GM20431 (cell line): ENCODE results near the gene DAGLA.
"Not testable (repeated sequence)": the region's sequence is repeated elsewhere in the genome, so short reads cannot be mapped to it uniquely, and the experiment has no call there.

Source experiments
- in situ Hi-C: fragments of 300-500 bp; cut with MseI, MboI; formaldehyde crosslinking; loops from one replicate; pipeline ENCODE4 v1.15.0; 2020; ENCODE audit warnings: low sequenced_read_pairs; ENCODE audit not compliant: unreplicated experiment

DAGLA gene

DNA sequence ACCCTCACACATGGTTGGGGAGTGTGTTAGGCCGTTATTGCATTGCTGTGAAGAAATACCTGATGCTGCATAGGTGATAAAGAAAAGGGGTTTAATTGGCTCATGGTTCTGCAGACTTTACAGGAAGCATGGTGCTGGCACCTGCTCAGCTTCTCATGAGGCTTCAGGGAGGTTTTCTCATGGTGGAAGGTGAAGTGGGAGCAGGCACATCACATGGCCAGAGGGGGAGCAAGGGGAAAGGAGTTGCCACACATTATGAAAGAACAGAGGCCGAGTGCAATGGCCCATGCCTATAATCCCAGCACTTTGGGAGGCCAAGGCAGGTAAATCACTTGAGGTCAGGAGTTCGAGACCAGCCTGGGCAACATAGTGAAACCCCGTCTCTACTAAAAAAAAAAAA lies 19.2 kb upstream of the DAGLA start:
- in situ Hi-C loops = not testable (repeated sequence)

DNA sequence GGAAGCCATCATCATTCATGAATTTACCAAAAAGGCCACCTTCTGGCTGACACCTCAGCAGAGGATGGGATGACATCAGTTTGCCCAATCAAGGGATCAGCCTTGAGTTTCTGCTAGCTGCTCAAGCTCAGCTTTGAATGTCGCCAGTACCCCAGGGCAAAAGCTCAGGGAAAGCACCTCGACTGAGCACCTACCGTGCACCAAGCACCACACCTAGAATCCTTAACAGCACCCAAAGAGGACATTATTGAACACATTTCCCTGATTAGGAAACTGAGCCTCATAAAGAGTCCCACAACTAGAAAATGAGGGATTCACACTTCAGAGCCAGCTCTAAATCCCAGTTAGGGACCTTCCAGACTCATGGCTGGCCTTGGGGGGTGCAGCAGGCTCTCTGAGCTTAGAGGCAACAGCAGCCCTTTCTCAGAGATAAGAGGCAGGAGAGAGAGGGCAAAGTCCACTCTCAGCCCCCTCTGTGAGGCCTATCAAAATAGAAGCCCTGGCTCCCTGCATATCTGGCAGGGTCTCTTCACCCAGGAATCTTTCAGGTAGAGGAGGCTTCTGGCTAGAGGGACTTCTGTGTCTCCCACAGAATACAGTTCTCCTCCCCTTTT lies 13.4 kb upstream of the DAGLA start:
- in situ Hi-C loops = no loop called here

DNA sequence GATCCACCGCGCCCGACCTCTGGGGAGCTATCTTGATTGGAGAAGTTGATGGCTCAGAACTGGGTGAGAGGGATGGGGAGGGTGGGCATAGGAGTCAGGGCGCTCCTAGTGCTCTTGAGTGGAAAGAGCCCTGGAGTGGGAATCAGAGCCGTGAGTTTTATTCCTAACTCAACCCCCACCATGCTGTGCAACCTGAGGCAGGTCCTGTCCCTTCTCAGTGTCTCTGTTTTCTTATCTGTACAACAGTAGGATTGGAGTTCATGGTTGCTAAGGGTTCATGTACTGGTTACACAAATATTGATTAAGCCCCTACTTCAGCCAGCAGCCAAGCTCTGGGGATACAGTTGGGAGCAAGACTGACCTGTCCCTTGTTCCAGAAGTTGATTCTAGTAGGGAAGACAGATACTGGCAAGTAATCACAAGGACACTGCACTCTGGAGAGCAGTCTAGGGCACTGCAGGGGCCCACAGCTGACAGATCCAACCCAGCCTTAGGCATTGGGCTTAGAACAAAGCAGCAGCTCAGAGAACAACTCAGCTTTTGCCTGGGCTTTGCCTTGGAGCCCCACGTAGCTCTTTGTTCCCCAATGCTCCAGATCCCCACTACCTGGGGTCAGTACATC lies 12.4 kb upstream of the DAGLA start:
- in situ Hi-C loops = no loop called here

DNA sequence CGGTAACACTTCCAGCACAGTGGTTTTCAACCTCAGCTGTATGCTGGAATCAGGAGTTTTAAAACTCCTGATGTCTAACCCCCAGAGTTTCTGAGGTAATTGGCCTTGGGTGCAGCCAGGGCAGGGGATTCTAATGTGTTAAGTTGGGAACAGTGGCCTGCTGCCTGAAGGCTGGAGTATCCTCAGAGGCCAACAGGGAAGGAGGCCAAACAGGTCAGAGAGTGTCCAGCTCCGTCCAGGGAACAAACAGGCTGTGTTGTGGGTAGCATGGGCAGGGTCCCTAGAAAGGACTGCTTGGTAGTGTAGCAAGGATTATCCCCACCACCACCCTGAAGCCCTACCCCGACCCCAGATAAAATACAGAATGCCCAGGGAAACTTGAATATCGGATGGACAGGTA lies 10.8 kb upstream of the DAGLA start:
- in situ Hi-C loops = no loop called here

DNA sequence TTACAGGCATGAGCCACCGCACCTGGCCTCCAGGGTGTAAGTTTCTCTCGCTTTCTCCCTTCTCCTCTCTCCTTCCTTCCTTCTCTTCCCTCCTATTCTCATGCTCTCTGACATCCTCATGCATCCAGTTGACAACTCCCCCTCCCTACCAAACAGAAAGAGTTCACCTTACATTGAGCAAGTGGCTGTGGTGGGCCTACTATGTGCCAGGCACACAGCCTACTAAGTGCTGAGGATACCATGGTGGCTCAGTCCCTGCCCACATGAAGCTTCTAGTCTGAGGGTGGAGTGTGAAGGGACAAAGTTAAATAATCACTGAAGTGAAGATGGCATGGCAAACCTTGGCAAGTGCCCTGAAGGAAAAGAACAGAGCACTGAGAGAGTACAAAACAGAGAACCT lies 9.6 kb upstream of the DAGLA start:
- in situ Hi-C loops = no loop called here

DNA sequence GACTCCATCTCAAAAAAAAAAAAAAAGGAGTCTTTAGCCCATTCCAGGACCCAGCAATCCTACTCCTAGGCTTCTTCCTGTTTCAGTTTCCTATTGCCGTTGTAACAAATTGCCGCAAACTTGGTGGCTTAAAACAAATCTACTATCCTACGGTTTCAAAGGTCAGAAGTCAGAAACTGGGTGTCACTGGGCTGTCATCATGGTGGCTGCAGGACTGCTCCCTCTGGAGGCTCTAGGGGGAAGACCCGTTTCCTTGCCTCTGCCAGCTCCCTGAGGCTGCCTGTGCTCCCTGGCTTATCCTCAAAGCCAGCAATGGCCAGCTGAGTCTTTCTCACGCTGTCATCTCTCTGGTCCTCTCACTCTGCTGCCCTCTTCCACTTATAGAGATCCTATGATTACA lies 8.7 kb upstream of the DAGLA start:
- in situ Hi-C loops = no loop called here

DNA sequence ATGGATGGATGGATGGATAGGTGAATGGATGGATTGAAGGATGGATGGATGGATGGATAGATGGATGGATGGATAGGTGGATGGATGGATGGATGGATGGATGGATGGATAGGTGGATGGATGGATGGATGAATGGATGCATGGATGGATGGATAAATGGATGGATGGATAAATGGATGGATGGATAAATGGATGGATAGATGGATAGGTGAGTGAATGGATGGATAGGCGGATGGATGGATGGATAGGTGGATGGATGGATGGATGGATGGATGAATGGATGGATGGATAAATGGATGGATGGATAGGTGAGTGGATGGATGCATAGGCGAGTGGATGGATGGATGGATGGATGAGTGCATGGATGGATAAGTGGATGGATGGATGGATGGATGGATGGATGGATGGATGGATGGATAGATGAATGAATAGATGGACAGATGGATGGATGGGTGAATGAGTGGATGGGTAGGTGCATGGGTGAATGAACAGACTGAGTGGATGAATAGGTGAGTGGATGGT lies 6.2 kb upstream of the DAGLA start:
- in situ Hi-C loops = not testable (repeated sequence)

DNA sequence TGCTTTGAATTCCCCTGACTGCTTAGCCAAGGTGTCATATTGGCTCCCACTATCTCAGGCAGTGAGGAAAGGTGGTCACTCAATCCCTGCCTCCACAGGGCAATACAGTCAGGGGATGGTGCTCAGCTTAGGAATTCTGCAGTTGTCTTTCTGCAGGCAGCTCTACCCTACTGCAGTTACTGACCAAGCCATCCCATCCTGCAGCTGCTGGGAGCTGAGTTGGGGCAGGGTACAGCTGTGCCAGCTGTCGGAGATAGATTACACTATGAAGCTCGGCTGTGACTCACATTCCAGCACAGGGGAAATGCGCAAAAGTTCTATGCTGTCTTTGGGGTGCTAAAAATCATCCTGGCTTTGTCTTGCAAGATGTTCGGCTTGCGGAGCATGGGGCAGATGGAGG lies 4.4 kb upstream of the DAGLA start:
- in situ Hi-C loops = no loop called here

DNA sequence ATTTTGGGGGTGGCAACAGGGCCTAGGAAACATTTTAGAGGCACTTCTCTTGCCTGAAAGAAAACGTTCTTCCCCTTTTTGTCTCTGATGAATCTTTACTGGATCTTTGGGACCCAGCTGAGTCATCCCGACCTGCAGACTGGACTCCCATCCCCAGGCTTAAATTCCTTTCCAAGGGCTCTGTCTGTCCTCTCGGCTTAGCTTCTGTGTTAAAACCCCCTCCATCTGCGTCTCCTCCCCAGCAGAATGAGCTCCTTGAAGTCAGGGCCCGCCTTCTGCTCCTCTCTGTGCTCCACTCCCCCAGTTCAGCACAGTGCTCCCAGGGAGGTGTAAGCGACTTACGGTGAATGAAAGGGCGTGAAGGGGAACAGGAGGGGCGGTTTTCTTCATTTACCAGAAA lies 895 bp upstream of the DAGLA start:
- in situ Hi-C loops = no loop called here

DNA sequence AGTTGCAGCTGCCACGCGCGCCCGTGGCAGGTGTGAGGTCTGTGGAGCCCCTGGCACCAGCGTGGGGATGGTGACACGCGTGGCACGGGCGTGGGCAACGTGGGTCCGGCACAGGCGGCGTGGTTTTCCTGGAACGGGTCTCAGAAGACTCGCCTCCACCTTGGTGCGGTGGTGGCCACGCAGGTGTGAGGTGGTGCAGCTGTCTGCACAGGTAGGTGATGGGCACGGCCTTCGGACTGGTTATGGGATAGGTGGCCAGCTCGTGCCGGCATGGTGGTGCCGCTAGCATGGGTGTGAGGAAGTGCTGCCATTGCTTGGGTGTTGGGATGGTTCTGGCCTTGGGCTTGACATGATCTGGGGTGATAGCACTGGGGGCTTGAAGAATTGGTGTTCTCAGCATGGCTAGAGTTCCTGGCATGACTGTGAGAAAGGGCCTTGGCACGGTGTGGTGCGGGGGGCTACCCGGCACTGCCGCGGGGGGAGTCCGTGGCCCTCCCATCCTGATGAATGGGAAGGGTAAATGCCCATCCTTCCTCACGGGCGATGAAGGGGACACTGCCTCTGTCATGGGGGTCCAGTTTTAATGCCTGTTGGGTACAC lies 531 bp downstream of the DAGLA start:
- in situ Hi-C loops = no loop called here

DNA sequence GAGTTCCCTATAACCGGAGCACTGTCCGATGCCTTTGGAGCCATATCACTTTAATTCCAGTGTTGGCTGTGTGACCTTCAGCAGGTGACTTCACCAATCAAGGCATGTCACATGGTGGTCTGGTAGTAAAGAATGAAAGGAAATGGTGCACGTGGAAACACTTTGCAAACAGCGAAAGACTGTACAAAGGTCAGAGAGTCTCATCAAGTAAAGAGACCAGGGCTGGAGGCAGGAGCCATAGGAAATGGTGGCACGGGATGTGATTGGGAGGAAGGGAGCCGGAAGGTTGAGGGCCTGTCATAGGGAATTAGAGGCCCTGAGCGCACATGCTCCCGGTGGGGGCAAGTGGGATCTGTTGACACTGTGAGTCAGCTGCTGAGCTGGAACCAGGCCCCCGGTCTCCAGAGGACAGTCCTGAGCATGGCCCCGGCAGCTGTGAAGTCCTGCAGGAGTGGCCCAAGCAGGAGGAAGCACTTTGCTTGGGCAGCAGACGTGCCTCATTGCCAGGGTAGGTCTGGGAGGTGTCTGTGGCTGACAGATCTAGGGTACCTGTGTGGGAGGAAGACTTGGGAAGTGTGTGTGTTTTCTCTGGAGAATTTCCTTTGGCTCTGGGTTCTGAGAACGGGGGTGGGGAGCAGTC lies 2.0 kb downstream of the DAGLA start:
- in situ Hi-C loops = no loop called here

DNA sequence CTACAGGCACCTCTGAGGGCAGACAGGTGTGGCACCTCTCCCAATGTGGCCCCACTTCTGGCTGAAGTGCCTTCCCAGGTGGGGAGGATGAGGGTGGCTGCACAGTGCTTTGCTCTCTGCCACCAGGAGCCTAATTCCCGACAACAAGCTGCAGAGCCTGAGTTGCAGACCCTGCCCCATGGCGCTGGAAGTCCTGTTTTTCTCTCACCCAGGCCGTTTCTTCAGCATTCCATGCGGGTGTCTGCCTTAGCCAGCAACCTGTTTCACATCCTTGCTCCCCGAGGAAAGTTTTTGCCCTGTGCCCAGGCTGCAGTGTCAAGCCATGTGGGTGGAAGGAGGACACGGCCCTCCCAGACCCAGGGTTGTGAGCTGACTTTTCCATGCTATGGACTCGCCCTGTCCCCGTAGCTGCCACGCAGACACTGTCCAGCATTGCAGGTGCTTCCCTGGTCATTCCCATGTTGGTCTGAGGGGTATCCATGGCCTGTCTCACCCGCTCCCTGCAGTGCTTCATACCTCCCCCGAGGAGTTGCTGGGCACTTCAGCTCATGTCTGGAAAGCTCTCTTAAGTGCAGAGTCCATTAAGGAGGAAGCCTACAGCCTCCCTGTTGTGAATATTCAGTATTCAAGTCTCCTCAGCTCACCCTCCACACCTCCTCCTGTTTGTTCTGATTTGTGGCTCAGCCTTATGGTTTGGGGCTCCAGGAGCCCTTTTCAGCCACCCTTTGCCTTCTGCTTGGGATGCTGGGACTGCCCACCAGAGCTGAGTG lies 2.9 kb downstream of the DAGLA start:
- in situ Hi-C loops = no loop called here

DNA sequence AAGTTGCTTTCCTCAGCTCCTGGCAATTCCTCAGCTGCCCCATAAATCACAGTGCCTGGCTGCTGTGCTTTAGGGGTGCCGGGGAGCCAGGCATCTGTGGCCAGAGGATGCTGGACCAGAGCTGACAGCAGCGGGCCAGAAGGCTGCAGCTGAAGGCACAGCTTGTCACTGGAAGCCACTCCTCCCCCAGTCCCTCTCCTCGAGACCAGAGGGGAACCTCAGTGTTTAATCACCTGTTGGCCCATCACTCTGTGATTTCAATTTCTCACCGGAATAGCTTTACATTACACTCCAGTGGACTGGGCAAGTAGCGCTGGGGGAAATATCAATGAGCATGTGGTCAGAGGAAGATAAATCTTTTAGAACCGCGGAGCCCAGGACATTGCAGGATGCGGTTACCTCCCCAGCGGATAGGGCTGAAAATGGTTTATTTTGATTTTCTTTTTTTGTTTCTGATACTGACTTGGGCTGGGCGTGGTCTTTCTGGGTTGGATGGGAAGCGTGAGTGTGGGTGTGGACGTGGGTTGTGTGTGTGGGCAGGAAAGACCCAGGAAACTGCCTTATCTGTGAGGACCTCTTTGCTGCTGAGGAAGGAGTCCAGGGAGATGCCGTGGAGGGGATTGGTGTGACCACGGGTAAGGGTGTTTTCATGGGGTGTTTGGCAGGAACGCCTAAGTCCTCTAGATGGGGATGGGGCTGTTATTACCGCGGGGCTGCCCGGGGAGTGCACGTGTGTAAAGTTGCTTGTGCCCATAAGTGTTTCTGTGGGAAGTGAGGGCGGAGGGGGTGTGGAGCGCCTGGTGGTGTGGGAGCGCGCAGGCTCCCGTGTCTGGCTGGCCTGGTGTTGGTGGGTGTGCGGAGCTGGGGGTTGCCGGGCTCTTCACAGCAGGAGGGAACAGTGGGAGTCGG lies 4.0 kb downstream of the DAGLA start:
- in situ Hi-C loops = no loop called here

DNA sequence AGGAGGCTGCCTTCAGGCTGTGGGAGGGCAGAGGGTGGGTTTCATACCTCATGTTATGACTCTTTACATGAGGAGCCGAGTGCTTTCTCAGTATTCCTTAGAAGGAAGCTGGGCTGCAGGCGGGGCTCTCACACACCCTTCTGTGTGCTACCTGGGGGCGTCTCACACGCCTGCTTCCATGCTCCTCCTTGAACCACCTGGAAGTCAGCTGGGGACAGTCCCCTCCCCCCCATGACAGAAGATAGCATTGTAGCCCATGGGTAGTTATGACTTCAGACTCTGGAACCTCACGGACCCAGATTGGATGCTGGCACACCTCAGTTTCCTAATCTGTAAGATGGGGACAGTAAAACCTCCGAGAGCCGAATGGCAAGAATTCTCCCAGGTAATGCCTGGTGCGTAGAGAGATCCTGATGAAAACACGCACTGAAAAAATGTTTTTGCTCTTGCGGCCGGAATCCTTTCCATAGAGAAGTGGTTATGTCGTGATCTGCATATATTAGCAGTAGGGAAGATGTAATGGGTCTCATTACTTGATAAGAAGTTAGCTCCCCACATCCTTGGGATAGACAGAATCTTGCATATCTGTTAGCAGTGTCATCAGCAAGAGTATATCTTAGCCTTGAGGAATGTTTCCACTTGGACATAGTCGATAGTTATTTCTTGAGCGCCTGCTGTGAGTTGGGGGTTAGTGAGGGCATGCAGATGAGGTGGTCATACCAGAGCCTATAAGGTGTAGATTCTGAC lies 4.9 kb downstream of the DAGLA start:
- in situ Hi-C loops = no loop called here

DNA sequence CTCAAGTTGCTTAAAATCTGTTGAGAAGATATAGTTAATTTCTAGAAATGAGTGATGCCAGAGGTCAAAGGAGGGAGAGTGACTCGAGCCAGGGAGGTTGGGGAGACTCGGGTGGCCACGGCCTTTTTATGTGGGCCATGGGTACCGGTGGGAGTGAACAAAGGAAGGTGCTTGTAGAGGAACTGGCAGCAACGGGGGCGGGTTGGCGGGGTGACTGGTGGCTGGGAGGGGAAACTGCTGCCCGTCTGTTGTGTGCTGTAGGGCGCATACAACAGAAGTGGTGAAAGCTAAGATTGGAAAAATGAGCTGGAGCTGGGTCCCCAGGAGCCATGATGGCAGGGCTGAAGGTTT lies 5.4 kb downstream of the DAGLA start:
- in situ Hi-C loops = no loop called here

DNA sequence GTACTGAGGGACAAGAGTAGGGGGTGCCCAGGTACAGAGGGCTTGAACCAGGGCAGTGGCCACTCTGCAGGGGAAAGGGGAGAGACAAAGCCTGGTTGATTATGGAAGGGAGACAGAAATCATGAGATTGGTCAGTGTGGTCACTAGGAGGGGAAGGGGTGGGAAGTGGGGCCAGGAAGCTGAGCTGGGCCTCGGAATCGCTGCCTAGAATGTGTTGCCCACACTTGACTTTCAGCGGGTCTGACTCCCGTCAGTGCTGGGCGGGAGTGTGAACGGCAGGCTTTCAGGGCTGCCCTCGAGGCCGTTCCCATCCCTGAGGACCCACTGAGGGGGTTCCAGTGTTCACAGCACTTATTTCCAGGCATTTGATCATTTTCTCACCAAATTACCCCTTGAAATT lies 5.9 kb downstream of the DAGLA start:
- in situ Hi-C loops = no loop called here

DNA sequence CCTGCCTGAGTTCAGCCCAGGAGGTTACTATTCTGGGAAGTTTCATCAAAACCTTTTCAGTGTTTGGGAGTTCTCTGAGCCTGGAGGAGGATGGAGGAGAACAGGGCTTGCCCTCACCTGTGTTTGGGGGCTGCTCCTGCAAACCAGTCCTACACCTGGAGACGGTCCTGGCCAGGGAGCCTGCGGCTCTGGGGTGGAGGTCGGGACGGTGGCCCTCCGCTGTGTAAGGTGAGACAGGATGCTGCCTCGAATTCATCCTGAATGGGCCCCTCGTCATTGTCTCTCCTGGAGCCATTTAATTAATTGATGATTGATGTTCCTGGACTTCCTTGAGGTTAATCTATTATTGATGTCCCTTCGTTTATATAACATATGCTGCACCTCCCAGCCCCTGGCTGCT lies 6.3 kb downstream of the DAGLA start:
- in situ Hi-C loops = no loop called here

DNA sequence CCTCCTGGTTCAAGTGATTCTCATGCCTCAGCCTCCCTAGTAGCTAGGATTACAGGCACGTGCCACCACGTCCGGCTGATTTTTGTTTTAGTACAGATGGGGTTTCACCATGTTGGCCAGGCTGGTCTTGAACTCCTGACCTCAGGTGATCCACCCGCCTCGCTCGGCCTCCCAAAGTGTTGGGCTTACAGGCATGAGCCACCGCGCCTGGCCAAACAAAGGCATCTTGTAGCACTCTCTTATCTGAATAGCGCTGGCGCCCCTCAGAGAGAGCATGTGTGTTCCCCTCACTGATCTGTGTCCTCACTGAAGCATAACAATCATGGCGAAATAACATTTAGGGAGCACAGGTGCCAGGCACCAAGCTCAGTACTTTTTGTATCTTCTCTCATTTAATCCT lies 7.2 kb downstream of the DAGLA start:
- in situ Hi-C loops = no loop called here
